SH-SY5Y (cell line): ENCODE measurements around the gene BPIFA1.

ENCODE experiments used
- GATA2 ChIP-seq: IDR thresholded peaks from 2 replicates; pipeline ENCODE4 v1.6.1; 2011; ENCODE audit warnings: mild to moderate bottlenecking, low read depth, low read length
- GATA3 ChIP-seq: IDR thresholded peaks from 2 replicates; pipeline ENCODE4 v1.6.1; 2011; ENCODE audit warnings: low read depth, mild to moderate bottlenecking, low read length, moderate library complexity

Gene BPIFA1

GRCh38 chr20:33279261-33279910, 43.6 kb downstream of the BPIFA1 start:
- TF ChIP-seq GATA2 (no peak), GATA3 (no peak)

DNA sequence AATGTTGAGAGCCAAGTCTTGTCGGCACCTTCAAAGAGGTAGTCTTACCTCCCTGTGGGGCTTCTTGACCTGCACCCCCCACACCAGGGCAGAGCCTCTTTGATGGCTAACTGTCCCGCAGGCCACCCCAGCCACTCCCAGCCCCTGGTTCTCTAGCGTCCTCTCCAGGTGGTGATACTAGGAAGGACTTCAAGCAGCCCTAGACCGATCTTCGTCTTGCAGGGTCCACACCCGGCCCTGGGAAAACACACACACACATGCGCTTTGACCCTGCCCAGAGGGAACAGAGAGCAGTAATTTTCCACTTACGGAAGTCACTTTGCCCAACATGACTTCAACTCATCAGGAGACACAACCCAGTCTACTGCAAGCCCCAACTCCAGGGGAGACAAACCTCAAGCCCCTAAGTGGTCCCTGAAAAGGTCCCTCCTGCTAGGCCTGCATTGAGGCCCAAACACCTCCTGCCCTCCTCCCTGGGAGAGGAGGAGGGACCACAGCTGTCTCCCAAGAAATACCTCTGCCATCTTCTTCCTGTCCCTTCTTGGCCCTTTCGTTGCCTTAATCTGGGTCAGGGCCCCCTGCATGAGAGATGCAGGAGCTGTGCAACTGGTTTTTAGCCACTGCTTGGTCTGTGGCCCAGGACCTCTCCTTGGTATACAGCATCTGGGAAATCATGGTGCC, 44.3 kb downstream of the BPIFA1 start:
- TF ChIP-seq GATA2, result no peak
- no peak for TF ChIP-seq GATA3

DNA sequence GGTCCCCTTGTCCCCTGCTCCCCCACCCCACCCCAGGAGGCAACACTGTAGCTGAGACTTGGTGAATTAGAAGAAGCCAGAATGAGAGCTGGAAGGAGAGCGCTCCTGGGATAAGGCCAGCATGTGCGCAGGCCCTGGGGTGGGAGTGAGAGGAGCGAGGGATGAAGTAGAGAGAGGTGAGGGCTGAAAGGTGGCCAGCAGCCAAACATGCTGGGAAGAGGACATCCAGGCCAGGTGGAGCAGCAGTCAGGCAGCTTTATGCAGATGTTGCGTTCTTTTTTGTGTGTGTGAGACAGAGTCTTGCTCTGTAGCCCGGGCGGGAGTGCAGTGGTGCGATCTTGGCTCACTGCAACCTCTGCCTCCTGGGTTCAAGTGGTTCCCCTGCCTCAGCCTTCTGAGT, 45.0 kb downstream of the BPIFA1 start:
- TF ChIP-seq GATA3, result no peak
- TF ChIP-seq GATA2, result no peak

DNA sequence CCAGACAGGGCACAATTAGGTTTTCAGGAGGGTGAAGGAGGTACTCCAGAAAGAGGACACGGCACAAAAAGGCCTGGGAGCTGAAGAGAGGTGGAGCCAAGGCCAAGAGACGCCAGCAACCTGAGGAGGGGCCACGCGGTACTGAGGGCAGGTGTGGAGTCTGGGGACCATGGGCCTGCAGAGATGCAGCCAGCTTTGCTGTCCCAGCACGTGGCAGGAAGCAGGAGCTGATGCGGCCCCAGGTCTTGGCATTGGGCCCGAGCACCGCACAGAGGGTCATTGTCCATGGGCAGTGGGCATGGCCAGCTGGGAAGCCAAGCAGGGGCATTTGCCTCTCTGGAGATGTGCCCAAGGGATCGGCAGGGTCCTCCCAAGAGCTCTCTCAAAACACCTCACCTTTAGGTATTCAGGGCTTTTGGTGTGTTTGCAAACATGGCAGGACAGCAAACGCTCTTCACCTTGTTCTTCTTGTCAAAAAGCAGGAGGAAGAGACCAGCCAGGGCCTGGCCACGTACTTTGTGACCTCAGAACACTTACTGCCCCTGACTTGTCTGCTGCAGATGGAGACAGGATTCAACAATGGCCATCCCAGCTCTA, 45.9 kb downstream of the BPIFA1 start:
- TF ChIP-seq GATA2 (no peak), GATA3 (no peak)

DNA sequence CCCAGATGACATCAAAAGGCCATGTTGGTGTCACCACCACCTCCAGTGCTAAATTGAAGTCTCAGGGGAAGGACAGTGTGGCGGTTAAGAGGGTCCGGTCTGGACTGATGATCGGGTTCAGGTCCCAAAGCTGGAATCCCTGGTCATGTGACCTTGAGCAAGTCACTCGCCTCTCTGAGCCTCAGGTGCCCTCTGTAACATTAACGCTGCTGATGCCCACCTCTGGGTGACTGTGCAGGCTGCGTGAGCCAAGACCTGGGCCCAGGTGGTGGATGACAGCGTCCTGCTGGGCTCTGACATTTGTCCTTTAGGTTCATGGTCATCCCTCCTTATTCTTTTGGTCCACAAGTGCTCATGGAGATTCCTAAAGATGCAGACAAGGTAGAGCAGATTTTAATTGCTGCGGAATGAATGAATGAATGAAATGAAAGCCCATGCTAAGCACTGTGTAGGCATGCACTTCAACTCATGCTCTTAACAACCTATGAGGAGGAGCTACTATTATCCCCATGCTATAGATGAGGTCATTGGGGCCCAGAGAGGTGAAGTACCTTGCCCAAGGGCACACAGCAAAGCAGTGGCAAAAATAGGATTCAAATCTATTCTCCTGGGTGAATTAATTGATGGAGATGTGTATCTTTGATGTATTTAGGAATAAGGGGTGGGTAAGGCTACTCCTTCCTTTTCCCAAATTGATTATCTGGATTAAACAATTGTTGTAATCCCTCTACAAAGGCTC, 46.6 kb downstream of the BPIFA1 start:
- no peak for TF ChIP-seq GATA2
- TF ChIP-seq GATA3, result no peak

DNA sequence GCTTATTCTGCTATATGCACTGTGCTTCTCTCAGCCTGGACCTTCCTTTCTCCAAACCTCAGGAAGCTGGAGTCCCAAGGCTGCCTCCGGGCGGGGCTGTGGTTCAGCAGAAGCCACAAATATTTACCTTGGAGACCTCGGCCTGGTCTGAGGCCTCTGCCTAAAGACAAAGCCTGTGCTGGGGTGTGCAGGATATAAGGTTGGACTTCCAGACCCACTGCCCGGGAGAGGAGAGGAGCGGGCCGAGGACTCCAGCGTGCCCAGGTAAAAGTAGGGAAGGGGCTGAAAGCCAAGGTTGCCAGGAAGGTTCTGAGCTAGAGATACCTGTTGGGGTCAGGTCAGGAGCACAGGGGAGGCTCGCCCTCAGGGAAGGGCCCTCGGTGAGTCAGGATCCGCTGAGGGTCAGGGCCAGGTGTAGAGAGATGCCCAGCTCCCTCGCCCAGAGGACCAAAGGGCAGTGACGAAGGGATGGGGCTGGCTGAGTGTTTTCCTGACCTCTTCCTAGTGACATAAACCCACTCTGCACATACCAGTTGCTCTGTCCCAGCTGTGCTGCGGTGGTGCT, 47.3 kb downstream of the BPIFA1 start, which contains the start of gene BPIFB1:
Gene BPIFB1 (plus strand): TSS at position 224 of the 565 bp plus-strand sequence. CDS start 2,860 bp downstream, outside the sequence.
- TF ChIP-seq GATA2, result no peak
- TF ChIP-seq GATA3, result no peak

GRCh38 chr20:33284284-33284683, 48.5 kb downstream of the BPIFA1 start:
- TF ChIP-seq GATA2 (no peak), GATA3 (no peak)

- TF ChIP-seq GATA2 (no peak), GATA3 (no peak)
Observed at GRCh38 chr20:33284937-33285336, 49.1 kb downstream of the BPIFA1 start.

- TF ChIP-seq GATA3, result no peak
- TF ChIP-seq GATA2, result no peak
Observed at GRCh38 chr20:33285861-33286495, 50.2 kb downstream of the BPIFA1 start.

GRCh38 chr20:33287884-33288283, 52.1 kb downstream of the BPIFA1 start:
- TF ChIP-seq GATA3, result no peak
- no peak for TF ChIP-seq GATA2

DNA sequence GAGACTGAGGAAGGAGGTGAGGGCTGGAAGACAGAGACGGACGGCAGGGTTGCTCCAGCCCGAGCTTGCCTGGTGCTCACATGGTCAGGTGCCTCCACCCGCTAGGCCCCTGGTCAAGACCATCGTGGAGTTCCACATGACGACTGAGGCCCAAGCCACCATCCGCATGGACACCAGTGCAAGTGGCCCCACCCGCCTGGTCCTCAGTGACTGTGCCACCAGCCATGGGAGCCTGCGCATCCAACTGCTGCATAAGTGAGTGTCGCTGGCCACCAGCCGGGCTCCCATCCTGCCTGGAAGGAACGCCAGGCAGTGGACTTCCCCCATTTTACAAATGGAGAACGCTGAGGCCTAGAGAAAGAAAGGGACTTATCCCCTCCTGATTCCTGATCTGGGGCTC, 55.1 kb downstream of the BPIFA1 start:
- no peak for TF ChIP-seq GATA3
- TF ChIP-seq GATA2, result no peak

- TF ChIP-seq GATA3 (no peak), GATA2 (no peak)
Observed at GRCh38 chr20:33291416-33291815, 55.6 kb downstream of the BPIFA1 start.

GRCh38 chr20:33291830-33292355, 56.1 kb downstream of the BPIFA1 start:
- TF ChIP-seq GATA3, result no peak
- no peak for TF ChIP-seq GATA2
